Parathyroid adenoma (tissue), 2 donors: ENCODE results near the gene DYNLRB1.
"Not testable (repeated sequence)": the region's sequence is repeated elsewhere in the genome, so short reads cannot be mapped to it uniquely, and the experiment has no call there.

Source experiments
- H2AFZ ChIP-seq: fragments of 300-600 bp; sonication (generic); one replicate; pipeline ENCODE4 v1.7.0; 2017; ENCODE audit warnings: antibody characterized with exemption, mild to moderate bottlenecking
- H3K27ac ChIP-seq: fragments of 300-600 bp; sonication (generic); one replicate; pipeline ENCODE4 v1.7.0; 2017
- H3K27me3 ChIP-seq: fragments of 300-600 bp; sonication (generic); one replicate; pipeline ENCODE4 v1.7.0; 2017; ENCODE audit warnings: low read length; ENCODE audit not compliant: control insufficient read depth, insufficient read depth
- H3K36me3 ChIP-seq: fragments of 300-600 bp; sonication (generic); one replicate; pipeline ENCODE4 v1.7.0; 2017; ENCODE audit warnings: low read length; ENCODE audit not compliant: control insufficient read depth, insufficient read depth
- H3K4me1 ChIP-seq: fragments of 300-600 bp; sonication (generic); one replicate; pipeline ENCODE4 v1.7.0; 2017; ENCODE audit warnings: control low read depth
- H3K4me2 ChIP-seq: fragments of 300-600 bp; sonication (generic); one replicate; pipeline ENCODE4 v1.7.0; 2017; ENCODE audit warnings: low read length
- H3K4me3 ChIP-seq: fragments of 300-600 bp; sonication (generic); one replicate; pipeline ENCODE4 v1.7.0; 2017; ENCODE audit warnings: low read depth, low read length
- H3K79me2 ChIP-seq: fragments of 300-600 bp; sonication (generic); one replicate; pipeline ENCODE4 v1.7.0; 2017; ENCODE audit warnings: control low read depth
- H3K9ac ChIP-seq: fragments of 300-600 bp; sonication (generic); one replicate; pipeline ENCODE4 v1.7.0; 2017; ENCODE audit warnings: mild to moderate bottlenecking
- H3K9me3 ChIP-seq: fragments of 300-600 bp; sonication (generic); one replicate; pipeline ENCODE4 v1.7.0; 2017; ENCODE audit warnings: low read length; ENCODE audit not compliant: control insufficient read depth
- TF ChIP-seq, protein P1 (sequence below): fragments of 300-600 bp; sonication (generic); IDR thresholded peaks from one replicate; pipeline ENCODE4 v1.7.0; 2017; ENCODE audit warnings: antibody characterized with exemption, mild to moderate bottlenecking
- donor health status: primary hyperparathyroidism.

DYNLRB1 gene

DNA sequence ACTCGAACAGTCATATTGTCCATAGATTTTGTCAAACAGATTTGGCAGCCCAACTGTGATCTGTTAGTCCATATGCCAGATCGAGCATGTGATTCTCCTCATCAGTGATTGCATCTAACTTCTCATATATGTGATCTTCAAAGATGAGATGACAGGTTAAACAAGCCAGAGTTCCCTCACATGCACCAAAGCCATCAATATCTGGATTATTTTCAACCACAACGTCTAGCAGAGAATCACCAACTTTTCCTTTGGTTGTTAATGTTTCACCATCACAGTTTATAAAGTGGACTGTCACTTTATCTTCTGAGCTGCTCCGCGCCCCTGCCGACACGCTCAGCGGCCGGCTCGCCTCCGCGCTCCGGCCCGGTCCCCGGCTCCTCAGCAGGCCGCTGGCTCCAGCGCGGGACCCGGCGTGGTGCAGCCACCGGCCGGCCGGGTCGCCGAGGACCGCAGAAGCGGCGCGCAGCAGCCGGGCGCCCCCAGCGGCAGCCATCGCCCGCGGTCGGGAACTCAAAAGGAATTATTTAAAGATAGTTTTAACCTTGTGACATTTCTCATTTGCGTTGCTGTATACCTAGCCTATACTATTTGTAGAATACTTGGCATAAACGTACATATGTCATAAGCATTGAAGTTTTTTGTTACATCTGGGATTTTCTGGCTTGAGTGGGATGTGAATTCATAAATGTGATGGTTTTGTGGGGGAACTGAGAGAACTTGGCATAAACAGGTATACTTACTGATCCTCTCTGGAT lies 40.1 kb upstream of the DYNLRB1 start:
- no peak overlapping the region for H3K4me3 ChIP-seq
- H3K79me2 ChIP-seq, result no peaks in the 10 kb centered on the region
- no peaks in the 10 kb centered on the region for H3K36me3 ChIP-seq
- no peak overlapping the region for H3K9ac ChIP-seq
- H3K27me3 ChIP-seq, result no peaks in the 10 kb centered on the region
- H3K9me3 ChIP-seq, result no peaks in the 10 kb centered on the region
- H3K27ac ChIP-seq, result no peak overlapping the region
- H2AFZ ChIP-seq, result no peak overlapping the region
- peaks cover 3% of the 10 kb centered on the region for H3K4me1 ChIP-seq
- TF ChIP-seq, protein P1, sequence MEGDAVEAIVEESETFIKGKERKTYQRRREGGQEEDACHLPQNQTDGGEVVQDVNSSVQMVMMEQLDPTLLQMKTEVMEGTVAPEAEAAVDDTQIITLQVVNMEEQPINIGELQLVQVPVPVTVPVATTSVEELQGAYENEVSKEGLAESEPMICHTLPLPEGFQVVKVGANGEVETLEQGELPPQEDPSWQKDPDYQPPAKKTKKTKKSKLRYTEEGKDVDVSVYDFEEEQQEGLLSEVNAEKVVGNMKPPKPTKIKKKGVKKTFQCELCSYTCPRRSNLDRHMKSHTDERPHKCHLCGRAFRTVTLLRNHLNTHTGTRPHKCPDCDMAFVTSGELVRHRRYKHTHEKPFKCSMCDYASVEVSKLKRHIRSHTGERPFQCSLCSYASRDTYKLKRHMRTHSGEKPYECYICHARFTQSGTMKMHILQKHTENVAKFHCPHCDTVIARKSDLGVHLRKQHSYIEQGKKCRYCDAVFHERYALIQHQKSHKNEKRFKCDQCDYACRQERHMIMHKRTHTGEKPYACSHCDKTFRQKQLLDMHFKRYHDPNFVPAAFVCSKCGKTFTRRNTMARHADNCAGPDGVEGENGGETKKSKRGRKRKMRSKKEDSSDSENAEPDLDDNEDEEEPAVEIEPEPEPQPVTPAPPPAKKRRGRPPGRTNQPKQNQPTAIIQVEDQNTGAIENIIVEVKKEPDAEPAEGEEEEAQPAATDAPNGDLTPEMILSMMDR, result peak; percentile 65
- no peak overlapping the region for H3K4me2 ChIP-seq

- no peaks in the 10 kb centered on the region for H3K9me3 ChIP-seq
- no peaks in the 10 kb centered on the region for H3K27me3 ChIP-seq
- H3K9ac ChIP-seq, result no peak overlapping the region
- H3K4me3 ChIP-seq, result no peak overlapping the region
- no peak overlapping the region for H2AFZ ChIP-seq
- no peak overlapping the region for H3K27ac ChIP-seq
- H3K79me2 ChIP-seq, result no peaks in the 10 kb centered on the region
- no peaks in the 10 kb centered on the region for H3K4me1 ChIP-seq
- TF ChIP-seq, protein P1, result no peak
- H3K36me3 ChIP-seq, result no peaks in the 10 kb centered on the region
- H3K4me2 ChIP-seq, result no peak overlapping the region
These were observed 36.6 kb upstream of the DYNLRB1 start for GRCh38 chr20:34479627-34480026.

DNA sequence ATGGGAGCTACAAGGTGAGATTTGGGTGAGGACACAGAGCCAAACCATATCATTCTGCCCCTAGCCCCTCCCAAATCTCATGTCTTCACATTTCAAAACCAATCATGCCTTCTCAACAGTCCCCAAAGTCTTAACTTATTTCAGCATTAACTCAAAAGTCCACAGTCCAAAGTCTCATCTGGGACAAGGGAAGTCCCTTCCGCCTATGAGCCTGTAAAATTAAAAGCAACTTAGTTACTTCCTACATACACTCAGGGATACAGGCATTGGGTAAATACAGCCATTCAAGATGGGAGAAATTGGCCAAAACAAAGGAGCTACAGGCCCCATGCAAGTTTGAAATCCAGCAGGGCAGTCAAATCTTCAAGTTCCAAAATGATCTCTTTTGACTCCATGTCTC lies 34.1 kb upstream of the DYNLRB1 start:
- H3K79me2 ChIP-seq, H3K36me3 ChIP-seq, H3K27ac ChIP-seq, H3K4me3 ChIP-seq, H3K4me1 ChIP-seq, H2AFZ ChIP-seq, H3K27me3 ChIP-seq, H3K9me3 ChIP-seq, H3K4me2 ChIP-seq, H3K9ac ChIP-seq: not testable (repeated sequence)

DNA sequence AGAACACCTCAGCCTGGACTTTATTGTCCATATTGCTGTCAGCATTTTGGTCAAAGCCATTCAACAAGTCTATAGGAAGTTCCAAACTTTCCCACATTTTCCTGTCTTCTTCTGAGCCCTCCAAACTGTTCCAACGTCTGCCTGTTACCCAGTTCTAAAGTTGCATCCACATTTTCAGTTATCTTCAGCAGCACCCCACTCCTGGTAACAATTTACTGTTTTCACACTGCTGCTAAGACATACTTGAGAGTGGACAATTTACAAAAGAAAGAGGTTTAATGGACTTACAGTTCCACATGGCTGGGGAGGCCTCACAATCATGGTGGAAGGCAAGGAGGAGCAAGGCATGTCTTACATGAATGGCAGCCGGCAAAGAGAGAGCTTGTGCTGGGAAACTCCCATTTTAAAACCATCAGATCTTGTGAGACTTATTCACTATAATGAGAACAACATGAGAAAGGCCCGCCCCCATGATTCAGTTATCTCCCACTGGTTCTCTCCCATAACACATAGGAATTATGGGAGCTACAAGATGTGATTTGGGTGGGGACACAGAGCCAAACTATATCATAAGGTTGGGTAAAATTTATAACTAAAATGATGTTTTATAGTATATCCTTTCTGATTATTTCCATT lies 32.5 kb upstream of the DYNLRB1 start:
- H3K79me2 ChIP-seq, H3K4me2 ChIP-seq, H3K36me3 ChIP-seq, H3K9ac ChIP-seq, H3K9me3 ChIP-seq, H2AFZ ChIP-seq, H3K27ac ChIP-seq, H3K4me3 ChIP-seq, H3K4me1 ChIP-seq, H3K27me3 ChIP-seq: not testable (repeated sequence)

GRCh38 chr20:34485068-34485634 lies 31.1 kb upstream of the DYNLRB1 start:
- no peak overlapping the region for H3K9ac ChIP-seq
- no peaks in the 10 kb centered on the region for H3K9me3 ChIP-seq
- H3K4me1 ChIP-seq, result no peaks in the 10 kb centered on the region
- H3K36me3 ChIP-seq, result no peaks in the 10 kb centered on the region
- no peaks in the 10 kb centered on the region for H3K79me2 ChIP-seq
- no peak overlapping the region for H3K4me2 ChIP-seq
- TF ChIP-seq, protein P1, result no peak
- no peaks in the 10 kb centered on the region for H3K27me3 ChIP-seq
- no peak overlapping the region for H3K27ac ChIP-seq
- H3K4me3 ChIP-seq, result no peak overlapping the region
- no peak overlapping the region for H2AFZ ChIP-seq
